ENCODE measurements around the gene NBAS.

DNA sequence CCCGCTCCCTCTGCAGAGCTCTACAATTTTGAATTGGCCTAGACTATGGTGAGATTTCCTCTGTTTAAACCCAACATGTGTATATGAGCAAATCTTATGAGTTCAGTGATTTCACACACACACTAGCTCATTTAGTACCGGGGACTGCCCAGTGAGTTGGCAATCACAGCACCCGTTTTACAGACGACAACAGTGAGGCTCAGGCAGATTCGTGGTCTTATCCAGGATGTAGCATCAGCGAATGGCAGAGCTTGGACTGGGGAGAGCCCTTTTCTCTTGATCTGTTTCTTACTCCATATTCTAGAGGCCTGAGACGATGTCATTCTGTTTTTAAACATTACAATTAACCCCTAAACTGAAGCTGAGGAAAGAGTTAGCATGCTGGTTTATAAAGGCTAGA lies 419.9 kb downstream of the NBAS start:
- TF ChIP-seq POLR2AphosphoS5 (IDR thresholded peaks at IDR 0.05; ENCODE audit: low read depth, low read length): no peak
- TF ChIP-seq POLR2A (IDR thresholded peaks at IDR 0.05; ENCODE audit: low read depth, low read length): no peak

Measured in GM12892 (cell line).